Endodermal cell (in vitro differentiated cells): Measurements from ENCODE around the gene SOCS6. TPM values are rescaled to one million over a fixed set of nuclear protein-coding genes. Genes with fewer than 3 reads are reported as not detected.

ENCODE experiments used
- DNase-seq: peaks from one replicate; pipeline ENCODE4 v3.0.0-alpha.2; 2017
- H3K27ac ChIP-seq: 2 replicates; pipeline ENCODE4 v1.5.1; 2013; ENCODE audit warnings: mild to moderate bottlenecking, low read depth, low read length, moderate library complexity
- H3K27me3 ChIP-seq: 2 replicates; pipeline ENCODE4 v1.6.1; 2013; ENCODE audit warnings: mild to moderate bottlenecking, low read length, moderate library complexity; ENCODE audit not compliant: insufficient read depth, control insufficient read depth, poor library complexity, severe bottlenecking
- H3K36me3 ChIP-seq: 2 replicates; pipeline ENCODE4 v1.7.0; 2013; ENCODE audit warnings: mild to moderate bottlenecking, low read length, moderate library complexity; ENCODE audit not compliant: control insufficient read depth, insufficient read depth
- H3K4me1 ChIP-seq: one replicate; pipeline ENCODE4 v1.7.0; 2013; ENCODE audit warnings: low read length; ENCODE audit not compliant: control insufficient read depth, insufficient read depth
- H3K4me3 ChIP-seq: 2 replicates; pipeline ENCODE4 v1.5.1; 2013; ENCODE audit warnings: mild to moderate bottlenecking, low read length, moderate library complexity
- H3K9ac ChIP-seq: 2 replicates; pipeline ENCODE4 v1.6.1; 2013; ENCODE audit warnings: mild to moderate bottlenecking, low read length, moderate library complexity; ENCODE audit not compliant: poor library complexity, severe bottlenecking; ENCODE audit errors: extremely low read depth
- H3K9me3 ChIP-seq: 2 replicates; pipeline ENCODE4 v1.6.1; 2013; ENCODE audit warnings: mild to moderate bottlenecking, low read length, moderate library complexity; ENCODE audit not compliant: control insufficient read depth
- H3K27ac Mint-ChIP-seq: 2 replicates; pipeline ENCODE4 v1.8.0; 2020; ENCODE audit warnings: mixed read lengths
- H3K27me3 Mint-ChIP-seq: 2 replicates; pipeline ENCODE4 v1.8.0; 2021; ENCODE audit warnings: mild to moderate bottlenecking, mixed read lengths; ENCODE audit not compliant: insufficient read depth
- H3K36me3 Mint-ChIP-seq: 2 replicates; pipeline ENCODE4 v1.8.0; 2020; ENCODE audit warnings: low read depth, mixed read lengths
- H3K4me1 Mint-ChIP-seq: 2 replicates; pipeline ENCODE4 v1.8.0; 2020; ENCODE audit warnings: mixed read lengths
- H3K4me3 Mint-ChIP-seq: 2 replicates; pipeline ENCODE4 v1.8.0; 2020; ENCODE audit warnings: mild to moderate bottlenecking, moderate library complexity, mixed read lengths
- H3K9me3 Mint-ChIP-seq: 2 replicates; pipeline ENCODE4 v1.8.0; 2020; ENCODE audit warnings: mild to moderate bottlenecking, mixed read lengths
- WGBS, 2 experiments: methylation state at CpG; one replicate each; pipeline versions ENCODE4 v1.1.5 to v1.1.7; 2013; ENCODE audit warnings: missing lambda C conversion rate in 2 of 2, mixed read lengths in 1 of 2; ENCODE audit not compliant: insufficient coverage in 1 of 2, insufficient read length in 1 of 2; 5-methylcytosine and 5-hydroxymethylcytosine counted together
- total RNA-seq, 2 donors: library from RNA; stranded (reverse); fragmentation: NEBNext Ultra II Directional in 1 of 2; extraction: Animal tissue kit (Norgen Biotek cat#: 25700) in 1 of 2; gene quantifications; 2 replicates in 1 of 2; 3 replicates in 1 of 2; pipeline ENCODE4 v1.2.1, GENCODE V29; 2021
- TF ChIP-seq, protein P1 (sequence below): fragments of 200-600 bp; sonication (generic); conservative IDR thresholded peaks from 2 replicates; pipeline ENCODE4 v1.5.0; 2021; ENCODE audit warnings: antibody characterized with exemption, mild to moderate bottlenecking

SOCS6 gene
- total RNA-seq, 2 donors from 2014 or later: 28.2 to 30.0 TPM

DNA sequence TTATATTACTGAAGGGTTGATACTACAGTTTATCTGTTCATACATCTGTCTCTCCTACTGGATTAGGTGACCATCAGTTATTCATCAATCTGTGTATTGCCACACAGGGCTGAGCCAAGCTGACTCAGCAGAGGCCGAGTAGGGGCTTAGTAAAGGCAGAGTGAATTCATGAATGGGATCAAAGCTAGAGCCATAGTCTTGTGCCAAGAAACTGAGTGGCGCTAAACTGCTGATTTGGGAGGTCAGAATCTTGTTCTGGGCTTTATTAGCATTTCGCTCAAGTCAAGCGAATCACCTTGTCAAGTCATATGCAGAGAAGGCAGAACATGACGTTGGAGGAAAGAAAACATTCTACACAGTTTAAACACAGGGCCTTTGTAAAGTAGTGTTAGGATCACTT, 34.1 kb downstream of the SOCS6 start:
- H3K9me3 Mint-ChIP-seq: no peaks in the 10 kb centered on the region
- no peak overlapping the region for H3K27ac Mint-ChIP-seq
- Histone ChIP-seq H3K9ac (no peak overlapping the region), H3K36me3 (peaks cover 50% of the 10 kb centered on the region), H3K27me3 (no peaks in the 10 kb centered on the region), H3K9me3 (no peaks in the 10 kb centered on the region), H3K4me3 (no peak overlapping the region), H3K27ac (no peak overlapping the region), H3K4me1 (no peaks in the 10 kb centered on the region)
- H3K4me3 Mint-ChIP-seq: no peak overlapping the region
- TF ChIP-seq, protein P1, sequence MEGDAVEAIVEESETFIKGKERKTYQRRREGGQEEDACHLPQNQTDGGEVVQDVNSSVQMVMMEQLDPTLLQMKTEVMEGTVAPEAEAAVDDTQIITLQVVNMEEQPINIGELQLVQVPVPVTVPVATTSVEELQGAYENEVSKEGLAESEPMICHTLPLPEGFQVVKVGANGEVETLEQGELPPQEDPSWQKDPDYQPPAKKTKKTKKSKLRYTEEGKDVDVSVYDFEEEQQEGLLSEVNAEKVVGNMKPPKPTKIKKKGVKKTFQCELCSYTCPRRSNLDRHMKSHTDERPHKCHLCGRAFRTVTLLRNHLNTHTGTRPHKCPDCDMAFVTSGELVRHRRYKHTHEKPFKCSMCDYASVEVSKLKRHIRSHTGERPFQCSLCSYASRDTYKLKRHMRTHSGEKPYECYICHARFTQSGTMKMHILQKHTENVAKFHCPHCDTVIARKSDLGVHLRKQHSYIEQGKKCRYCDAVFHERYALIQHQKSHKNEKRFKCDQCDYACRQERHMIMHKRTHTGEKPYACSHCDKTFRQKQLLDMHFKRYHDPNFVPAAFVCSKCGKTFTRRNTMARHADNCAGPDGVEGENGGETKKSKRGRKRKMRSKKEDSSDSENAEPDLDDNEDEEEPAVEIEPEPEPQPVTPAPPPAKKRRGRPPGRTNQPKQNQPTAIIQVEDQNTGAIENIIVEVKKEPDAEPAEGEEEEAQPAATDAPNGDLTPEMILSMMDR: no peak
- no peaks in the 10 kb centered on the region for H3K27me3 Mint-ChIP-seq
- WGBS, 2 experiments: 63 to 89% methylated on average over 1 to 5 of the region's 5 CpGs
- peaks cover 4% of the 10 kb centered on the region for H3K4me1 Mint-ChIP-seq
- H3K36me3 Mint-ChIP-seq: peaks cover 32% of the 10 kb centered on the region
- DNase-seq: no peak

DNA sequence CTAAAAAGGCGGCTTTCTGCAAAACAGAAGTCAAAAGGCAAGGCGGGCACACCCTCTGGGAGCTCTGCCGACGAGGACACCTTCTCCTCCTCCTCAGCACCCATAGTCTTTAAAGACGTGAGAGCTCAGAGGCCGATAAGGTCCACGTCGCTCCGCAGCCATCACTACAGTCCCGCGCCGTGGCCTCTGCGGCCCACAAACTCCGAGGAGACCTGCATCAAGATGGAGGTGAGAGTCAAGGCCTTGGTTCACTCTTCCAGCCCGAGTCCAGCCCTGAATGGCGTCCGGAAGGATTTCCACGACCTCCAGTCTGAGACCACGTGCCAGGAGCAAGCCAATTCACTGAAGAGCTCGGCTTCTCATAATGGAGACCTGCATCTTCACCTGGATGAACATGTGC, 36.1 kb downstream of the SOCS6 start:
- no peaks in the 10 kb centered on the region for H3K27me3 Mint-ChIP-seq
- H3K4me3 Mint-ChIP-seq: no peak overlapping the region
- TF ChIP-seq, protein P1: no peak
- peaks cover 32% of the 10 kb centered on the region for H3K36me3 Mint-ChIP-seq
- Histone ChIP-seq H3K27me3 (no peaks in the 10 kb centered on the region), H3K9me3 (no peaks in the 10 kb centered on the region), H3K4me3 (no peak overlapping the region), H3K4me1 (no peaks in the 10 kb centered on the region), H3K9ac (no peak overlapping the region), H3K27ac (no peak overlapping the region), H3K36me3 (peaks cover 54% of the 10 kb centered on the region)
- H3K9me3 Mint-ChIP-seq: no peaks in the 10 kb centered on the region
- 91 to 95% methylated on average over 20 of the region's 20 CpGs for WGBS, 2 experiments
- no peak for DNase-seq
- peaks cover 4% of the 10 kb centered on the region for H3K4me1 Mint-ChIP-seq
- no peak overlapping the region for H3K27ac Mint-ChIP-seq

DNA sequence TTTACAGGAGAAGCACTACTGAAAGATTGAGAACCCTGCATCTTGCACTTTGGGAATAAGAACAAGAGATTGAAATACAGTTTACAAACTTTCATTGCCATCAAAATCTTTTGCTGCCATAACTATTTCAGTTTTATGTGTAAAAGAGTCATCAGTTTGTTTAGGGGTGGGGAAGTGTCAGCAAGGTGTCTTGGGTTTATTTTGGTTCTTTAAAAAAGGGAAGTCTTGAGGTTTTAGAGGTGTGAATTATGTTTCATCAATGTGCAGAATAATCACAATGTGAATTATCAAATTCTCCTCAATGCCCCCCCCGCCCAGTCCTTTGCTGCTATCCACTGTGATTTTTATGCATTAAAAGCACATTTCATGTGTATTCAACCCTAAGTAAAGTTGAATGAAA, 37.4 kb downstream of the SOCS6 start:
- Histone ChIP-seq H3K9me3 (no peaks in the 10 kb centered on the region), H3K27me3 (no peaks in the 10 kb centered on the region), H3K4me3 (no peak overlapping the region), H3K36me3 (peaks cover 51% of the 10 kb centered on the region), H3K27ac (no peak overlapping the region), H3K9ac (no peak overlapping the region), H3K4me1 (no peaks in the 10 kb centered on the region)
- WGBS, 2 experiments: no CpG with 5 or more reads among the region's 1 CpG
- TF ChIP-seq, protein P1: no peak
- no peak overlapping the region for H3K4me3 Mint-ChIP-seq
- no peak overlapping the region for H3K27ac Mint-ChIP-seq
- no peaks in the 10 kb centered on the region for H3K27me3 Mint-ChIP-seq
- no peak for DNase-seq
- peaks cover 35% of the 10 kb centered on the region for H3K36me3 Mint-ChIP-seq
- peaks cover 9% of the 10 kb centered on the region for H3K4me1 Mint-ChIP-seq
- H3K9me3 Mint-ChIP-seq: no peaks in the 10 kb centered on the region
